Measurements from ENCODE around the gene DHRS4L2.

DNA sequence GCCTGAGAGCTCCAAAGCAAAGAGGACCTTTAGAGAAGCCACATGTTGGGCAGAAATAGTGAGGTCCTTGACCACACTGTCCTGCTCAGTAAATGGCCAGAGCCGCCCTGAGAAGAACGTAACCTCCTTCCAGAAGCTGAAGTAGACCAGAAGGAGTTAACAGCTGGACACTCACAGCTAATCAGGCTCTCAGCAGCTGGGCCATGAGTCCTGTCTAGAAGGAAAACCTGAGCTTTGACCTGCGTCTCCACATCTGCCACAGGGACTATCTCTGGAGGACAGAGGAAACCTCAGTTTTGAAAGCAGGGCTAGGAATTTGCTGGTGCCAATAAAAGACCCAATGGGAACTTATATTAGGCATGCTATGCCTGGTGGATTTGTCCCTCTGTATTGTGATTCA is 47.5 kb upstream of the DHRS4L2 start:
- TF ChIP-seq, protein P1, sequence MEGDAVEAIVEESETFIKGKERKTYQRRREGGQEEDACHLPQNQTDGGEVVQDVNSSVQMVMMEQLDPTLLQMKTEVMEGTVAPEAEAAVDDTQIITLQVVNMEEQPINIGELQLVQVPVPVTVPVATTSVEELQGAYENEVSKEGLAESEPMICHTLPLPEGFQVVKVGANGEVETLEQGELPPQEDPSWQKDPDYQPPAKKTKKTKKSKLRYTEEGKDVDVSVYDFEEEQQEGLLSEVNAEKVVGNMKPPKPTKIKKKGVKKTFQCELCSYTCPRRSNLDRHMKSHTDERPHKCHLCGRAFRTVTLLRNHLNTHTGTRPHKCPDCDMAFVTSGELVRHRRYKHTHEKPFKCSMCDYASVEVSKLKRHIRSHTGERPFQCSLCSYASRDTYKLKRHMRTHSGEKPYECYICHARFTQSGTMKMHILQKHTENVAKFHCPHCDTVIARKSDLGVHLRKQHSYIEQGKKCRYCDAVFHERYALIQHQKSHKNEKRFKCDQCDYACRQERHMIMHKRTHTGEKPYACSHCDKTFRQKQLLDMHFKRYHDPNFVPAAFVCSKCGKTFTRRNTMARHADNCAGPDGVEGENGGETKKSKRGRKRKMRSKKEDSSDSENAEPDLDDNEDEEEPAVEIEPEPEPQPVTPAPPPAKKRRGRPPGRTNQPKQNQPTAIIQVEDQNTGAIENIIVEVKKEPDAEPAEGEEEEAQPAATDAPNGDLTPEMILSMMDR (IDR thresholded peaks at IDR 0.05 in 8 of 11, conservative IDR thresholded peaks at IDR 0.05 in 3 of 11): no peak
- no peak for TF ChIP-seq POLR2A (IDR thresholded peaks at IDR 0.05)
